Stimulated activated CD8-positive, alpha-beta memory T cell treated with anti-CD3 and anti-CD28 coated beads, Interleukin-15, amount 100 ng/mL, for 4 hours (primary cell): ENCODE results near the gene ROCK2.

Source experiments
- DNase-seq, 2 donors: peaks; one replicate each; pipeline ENCODE4 v3.0.0-alpha.2; 2020; ENCODE audit warnings: low read depth in 2 of 2

Gene ROCK2

DNA sequence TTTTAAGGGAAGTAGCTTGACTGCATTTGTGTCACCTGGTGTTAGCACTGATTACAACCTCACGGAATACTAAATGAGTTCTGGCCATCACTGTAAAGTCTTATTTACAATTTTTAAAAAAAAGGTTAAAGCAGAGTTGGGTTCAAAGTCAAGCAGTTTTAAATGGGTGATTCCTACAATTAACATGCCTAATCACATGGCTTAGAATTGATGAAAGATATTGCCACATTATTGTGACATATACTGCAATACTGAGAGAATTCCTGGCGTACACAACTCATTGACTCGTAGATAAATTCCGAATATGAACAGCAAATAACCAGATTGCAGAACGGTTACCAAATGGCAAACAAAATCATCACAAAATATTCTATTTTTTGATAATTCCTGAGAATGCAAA is 34.2 kb downstream of the ROCK2 start:
- no peak for DNase-seq

GRCh38 chr2:11309706-11310105 is 34.7 kb downstream of the ROCK2 start:
- no peak for DNase-seq

DNA sequence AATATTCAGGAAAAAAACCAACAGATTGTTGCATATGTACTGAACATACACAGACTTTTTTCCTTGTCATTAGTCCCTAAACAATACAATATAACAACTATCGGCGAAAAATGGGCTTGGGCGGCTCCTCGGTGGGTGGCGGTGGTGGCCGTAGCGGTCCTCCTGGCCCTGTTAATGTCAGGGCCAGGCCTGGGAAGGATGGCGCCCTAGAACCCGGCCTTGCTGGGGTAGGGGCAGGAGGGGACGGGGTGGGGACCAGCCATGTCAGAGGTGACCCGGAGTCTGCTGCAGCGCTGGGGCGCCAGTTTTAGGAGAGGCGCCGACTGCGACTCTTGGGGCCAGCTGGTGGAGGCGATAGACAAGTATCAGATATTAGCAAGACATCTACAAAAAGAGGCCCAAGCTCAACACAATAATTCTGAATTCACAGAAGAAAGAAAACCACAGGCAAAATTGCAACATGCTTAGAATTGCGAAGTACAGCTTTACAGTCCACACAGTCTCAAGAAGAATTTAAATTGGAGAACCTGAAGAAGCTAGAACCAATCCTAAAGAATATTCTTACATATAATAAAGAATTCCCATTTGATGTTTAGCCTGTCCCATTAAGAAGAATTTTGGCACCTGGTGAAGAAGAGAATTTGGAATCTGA is 36.5 kb downstream of the ROCK2 start:
- no peak for DNase-seq

- no peak for DNase-seq
These were observed 38.5 kb downstream of the ROCK2 start for GRCh38 chr2:11305958-11306357.

DNA sequence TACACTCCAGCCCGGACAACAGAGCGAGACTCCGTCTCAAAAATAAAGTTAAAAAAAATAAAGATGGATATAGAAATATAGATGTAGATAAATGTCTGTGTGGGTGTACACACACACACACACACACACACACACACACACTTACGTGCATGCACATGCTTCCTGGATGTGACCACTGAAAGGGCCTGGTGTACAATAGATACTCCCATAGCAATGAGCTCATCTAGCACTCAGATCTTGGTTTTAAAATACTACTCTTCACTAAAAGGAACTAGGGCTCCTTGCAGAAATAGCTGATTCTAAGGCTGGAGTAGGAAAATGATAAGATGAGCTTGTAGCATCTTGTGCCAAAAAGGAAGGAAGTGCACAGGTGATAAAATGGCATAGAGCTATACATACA is 39.1 kb downstream of the ROCK2 start:
- no peak for DNase-seq

GRCh38 chr2:11304476-11304875 is 40.0 kb downstream of the ROCK2 start:
- no peak for DNase-seq

GRCh38 chr2:11303290-11304013 is 41.0 kb downstream of the ROCK2 start:
- no peak for DNase-seq

GRCh38 chr2:11299439-11299838 is 45.0 kb downstream of the ROCK2 start:
- no peak for DNase-seq

GRCh38 chr2:11298592-11298991 is 45.8 kb downstream of the ROCK2 start:
- no peak for DNase-seq

- DNase-seq: no peak
These were observed 48.0 kb downstream of the ROCK2 start for GRCh38 chr2:11296401-11296800.

DNA sequence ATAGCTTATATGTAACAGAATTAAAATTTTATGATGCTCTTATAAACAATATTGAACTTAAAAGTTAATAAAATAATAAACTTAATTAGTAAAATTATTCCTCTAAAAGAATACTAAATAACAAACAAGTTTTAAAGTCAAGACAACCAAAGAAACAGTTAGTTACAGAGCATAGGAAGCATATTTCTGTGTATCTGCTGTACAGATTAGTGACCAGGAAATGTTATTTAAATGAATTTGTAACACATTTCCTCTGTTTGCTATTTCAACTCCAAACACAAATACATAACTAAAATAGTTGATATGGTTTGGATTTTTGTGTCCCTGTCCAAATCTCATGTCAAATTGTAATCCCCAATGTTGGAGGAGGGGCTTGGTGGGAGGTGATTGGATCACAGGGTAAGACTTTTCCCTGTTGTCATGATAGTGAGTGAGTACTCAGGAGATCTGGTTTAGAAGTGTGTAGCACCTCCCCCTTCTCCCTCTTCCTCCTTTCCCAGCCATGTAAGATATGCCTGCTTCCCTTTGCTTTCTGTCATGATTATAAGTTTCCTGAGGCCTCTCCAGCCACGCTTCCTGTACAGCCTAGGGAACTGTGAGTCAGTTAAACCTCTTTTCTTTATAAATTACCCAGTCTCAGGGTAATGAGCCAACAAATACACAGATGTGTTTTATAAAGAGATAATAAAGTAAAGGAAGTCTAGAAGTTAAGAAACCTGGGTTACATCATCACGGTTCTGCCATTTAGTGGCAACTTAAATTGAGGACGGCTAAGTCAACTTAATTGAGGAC is 51.8 kb downstream of the ROCK2 start:
- no peak for DNase-seq

- DNase-seq: no peak
These were observed 53.7 kb downstream of the ROCK2 start for GRCh38 chr2:11290713-11291112.

- DNase-seq: no peak
These were observed 54.2 kb downstream of the ROCK2 start for GRCh38 chr2:11290211-11290610.

DNA sequence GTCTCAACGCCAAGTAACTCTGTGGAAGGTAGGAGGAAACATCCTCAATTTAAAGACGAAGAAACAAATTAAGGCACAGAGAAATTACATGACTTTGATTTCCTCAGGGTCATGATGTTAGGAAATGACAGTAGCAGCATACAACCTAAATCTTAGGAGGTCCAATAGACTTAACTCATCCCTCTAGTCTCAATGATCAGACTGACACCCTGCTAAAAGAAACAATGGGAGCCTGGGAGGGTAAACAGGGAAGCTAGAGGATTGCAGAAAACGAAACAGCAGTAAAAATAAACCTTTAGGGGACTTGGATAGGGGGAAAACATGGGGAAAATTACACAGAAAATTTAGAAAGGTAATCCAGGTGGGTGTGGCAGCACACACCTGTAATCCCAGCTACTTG is 56.0 kb downstream of the ROCK2 start:
- DNase-seq: no peak

DNA sequence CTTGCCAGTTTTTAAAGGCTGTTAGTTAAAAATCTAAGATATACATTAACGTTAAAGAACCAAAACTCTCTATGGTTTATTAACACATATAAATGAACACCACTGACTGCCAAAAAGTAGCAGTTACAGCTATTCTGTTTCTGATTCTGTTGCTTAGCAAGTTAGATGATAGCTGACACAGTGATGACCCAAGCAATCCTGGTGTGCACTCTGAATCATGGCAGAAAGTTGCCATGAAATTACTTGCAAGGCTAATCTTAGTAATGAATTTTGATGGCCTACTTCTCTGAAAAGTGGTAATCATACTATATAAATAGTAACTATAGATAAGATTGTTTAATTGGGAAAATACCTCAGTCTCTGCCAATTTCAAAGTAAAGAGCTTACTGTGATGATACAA is 57.7 kb downstream of the ROCK2 start:
- no peak for DNase-seq

DNA sequence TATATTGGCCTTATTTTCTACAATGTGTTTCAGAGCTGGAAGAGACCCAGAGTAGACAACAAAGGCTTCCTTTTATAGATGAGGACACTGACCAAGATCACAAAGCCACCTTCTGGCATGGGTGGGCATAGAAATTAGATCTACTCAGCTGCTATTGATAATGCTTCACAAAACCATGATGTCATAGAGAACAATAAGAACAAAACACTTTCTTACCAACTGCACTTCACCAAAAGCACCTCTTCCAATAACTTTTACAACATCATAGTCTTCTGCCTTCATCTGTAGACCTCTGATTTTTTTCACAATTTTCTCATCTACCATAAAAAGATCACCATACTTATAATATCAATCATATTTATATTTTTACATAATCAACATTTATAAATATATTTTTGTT is 58.1 kb downstream of the ROCK2 start:
- DNase-seq: no peak

DNA sequence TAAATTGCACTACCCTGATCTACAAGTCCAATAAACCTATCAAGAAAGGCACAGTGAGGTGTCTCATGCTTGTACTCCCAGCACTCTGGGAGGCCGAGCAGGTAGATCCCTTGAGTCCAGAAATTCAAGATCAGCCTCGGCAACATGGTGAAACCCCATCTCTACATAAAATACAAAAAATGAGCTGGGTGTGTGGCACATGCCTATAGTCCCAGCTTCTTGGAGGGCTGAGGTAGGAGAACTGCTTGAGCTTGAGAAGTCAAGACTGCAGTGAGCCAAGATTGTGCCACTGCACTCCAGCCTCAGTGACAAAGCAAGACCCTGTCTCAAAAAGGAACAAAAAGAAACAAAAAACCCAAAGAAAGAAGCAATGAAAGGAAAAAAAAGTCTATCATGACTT is 58.9 kb downstream of the ROCK2 start:
- no peak for DNase-seq

DNA sequence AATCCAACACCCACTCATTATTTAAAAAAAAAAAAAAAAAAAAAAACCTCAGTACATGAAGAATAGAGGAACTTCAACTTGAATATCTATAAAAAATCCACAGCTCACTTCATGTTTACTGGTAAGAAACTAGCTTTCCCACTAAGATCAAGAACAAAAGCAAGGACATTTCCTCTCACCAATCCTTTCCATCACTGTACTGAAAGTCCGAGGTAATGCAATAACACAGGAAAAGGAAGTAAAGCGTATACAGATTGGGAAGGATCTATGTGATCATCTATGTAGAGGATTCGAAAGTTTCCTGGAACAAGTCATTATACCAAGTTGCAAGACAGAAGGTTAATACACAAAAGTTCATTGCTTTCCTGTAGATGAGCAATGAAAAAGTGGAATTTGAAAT is 63.2 kb downstream of the ROCK2 start:
- DNase-seq: no peak

DNA sequence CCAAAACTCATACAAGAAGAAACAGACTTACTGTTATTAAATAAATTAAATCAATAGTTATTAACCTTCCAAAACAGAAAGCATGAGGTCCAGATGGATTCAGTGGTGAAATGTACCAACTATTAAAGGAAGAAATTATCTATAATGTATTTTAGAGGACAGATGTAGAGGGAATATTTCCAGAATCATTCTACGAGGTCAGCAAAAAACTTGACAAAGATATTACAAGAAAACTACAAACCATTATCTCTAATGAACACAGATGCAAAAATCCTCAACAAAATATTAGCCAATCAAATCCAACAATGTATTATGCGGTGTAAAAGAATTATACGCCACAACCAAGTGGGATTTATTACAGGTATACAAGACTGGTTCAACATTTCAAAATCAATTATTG is 63.7 kb downstream of the ROCK2 start:
- DNase-seq: no peak

- DNase-seq: no peak
These were observed 65.0 kb downstream of the ROCK2 start for GRCh38 chr2:11279398-11279797.

- no peak for DNase-seq
These were observed 66.2 kb downstream of the ROCK2 start for GRCh38 chr2:11278219-11278618.

DNA sequence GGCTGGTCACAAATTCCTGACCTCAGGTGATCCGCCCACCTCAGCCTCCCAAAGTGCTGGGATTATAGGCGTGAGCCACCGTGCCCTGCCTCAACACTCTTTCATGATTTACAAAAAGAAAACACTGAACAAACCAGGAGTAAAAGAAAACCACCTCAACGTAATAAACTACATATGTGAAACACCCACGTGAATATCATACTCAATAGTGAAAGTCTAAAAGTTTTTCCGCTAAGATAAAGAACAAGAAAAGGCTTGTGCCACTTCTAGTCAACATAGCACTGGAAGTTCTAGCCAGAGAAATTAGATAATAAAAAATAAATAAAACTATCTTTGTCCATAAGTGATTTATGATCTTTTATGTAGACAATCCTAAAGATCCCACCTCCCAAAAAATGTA is 68.5 kb downstream of the ROCK2 start:
- DNase-seq: no peak

GRCh38 chr2:11270891-11271290 is 73.5 kb downstream of the ROCK2 start:
- no peak for DNase-seq
